T-cell (primary cell): ENCODE data around the gene GTF2I. TPM values are rescaled to one million over a fixed set of nuclear protein-coding genes. Genes with fewer than 3 reads are reported as not detected.
"Not testable (repeated sequence)": the region's sequence is repeated elsewhere in the genome, so short reads cannot be mapped to it uniquely, and the experiment has no call there.

Source experiments
- ATAC-seq, 4 experiments: fragments of 200-7000 bp in 3 of 4; fragments of 150-1000 bp in 1 of 4; cut with Tn5 transposase; replicated peaks in 1 of 4; 1 replicate in 3 of 4; 2 replicates in 1 of 4; pipeline ENCODE4 v1.10.0; 2021; ENCODE audit warnings: moderate library complexity in 3 of 4, mild to moderate bottlenecking in 2 of 4, moderate number of reproducible peaks in 1 of 4
- CTCF ChIA-PET, 2 donors: fragments of 300-600 bp; sonication (Branson Sonifier 250); formaldehyde crosslinking; loops; one replicate each; lab custom pipeline; 2022; ENCODE audit warnings: antibody characterized with exemption in 2 of 2; lab: Charles Lee
- POLR2A ChIA-PET, 2 donors: fragments of 300-600 bp; sonication (Branson Sonifier 250); formaldehyde crosslinking; loops; one replicate each; lab custom pipeline; 2022; ENCODE audit warnings: antibody characterized with exemption in 2 of 2; lab: Charles Lee
- DNase-seq, 35 experiments: peaks; one replicate each; pipeline versions ENCODE4 v3.0.0 to v3.0.0-alpha.2; 2013 to 2023
- H3K27ac ChIP-seq: one replicate; pipeline ENCODE4 v1.5.1; 2013; ENCODE audit warnings: low read length
- H3K27me3 ChIP-seq, 2 experiments: replicated peaks in 1 of 2; 1 replicate in 1 of 2; 2 replicates in 1 of 2; pipeline versions ENCODE4 v1.6.1 to v1.7.0; 2013; ENCODE audit warnings: low read length in 1 of 2, mixed read lengths in 1 of 2; ENCODE audit not compliant: control insufficient read depth in 2 of 2, insufficient read depth in 2 of 2; ENCODE audit errors: extremely low read depth in 1 of 2
- H3K36me3 ChIP-seq, 2 donors: 1 replicate in 1 of 2; 2 replicates in 1 of 2; pipeline versions ENCODE4 v1.6.1 to v1.7.0; 2013; ENCODE audit warnings: low read length in 1 of 2; ENCODE audit not compliant: control insufficient read depth in 2 of 2, insufficient read depth in 1 of 2; ENCODE audit errors: extremely low read depth in 1 of 2
- H3K4me1 ChIP-seq, 2 experiments: 1 replicate in 1 of 2; 2 replicates in 1 of 2; pipeline versions ENCODE4 v1.6.1 to v1.7.0; 2013; ENCODE audit warnings: low read length in 2 of 2, mixed read lengths in 1 of 2; ENCODE audit not compliant: insufficient read depth in 2 of 2, control insufficient read depth in 1 of 2; ENCODE audit errors: extremely low read depth in 1 of 2
- H3K4me3 ChIP-seq, 2 donors: 1 replicate in 1 of 2; 2 replicates in 1 of 2; pipeline versions ENCODE4 v1.5.1 to v1.7.0; 2013; ENCODE audit warnings: mild to moderate bottlenecking in 2 of 2, low read length in 1 of 2, moderate library complexity in 1 of 2; ENCODE audit not compliant: control insufficient read depth in 1 of 2; ENCODE audit errors: extremely low read depth in 1 of 2
- H3K9me3 ChIP-seq: 2 replicates; pipeline ENCODE4 v1.7.0; 2013
- H3K27ac Mint-ChIP-seq, 2 donors: one replicate each; pipeline ENCODE4 v1.8.0; 2020 to 2021; ENCODE audit warnings: mild to moderate bottlenecking in 2 of 2, mixed read lengths in 2 of 2
- H3K27me3 Mint-ChIP-seq, 2 donors: one replicate each; pipeline ENCODE4 v1.8.0; 2021 to 2022; ENCODE audit warnings: mixed read lengths in 2 of 2
- H3K36me3 Mint-ChIP-seq: one replicate; pipeline ENCODE4 v1.8.0; 2021; ENCODE audit warnings: mixed read lengths
- H3K4me1 Mint-ChIP-seq, 3 donors: one replicate each; pipeline ENCODE4 v1.8.0; 2020 to 2022; ENCODE audit warnings: mixed read lengths in 3 of 3, mild to moderate bottlenecking in 1 of 3
- H3K4me3 Mint-ChIP-seq, 3 donors: one replicate each; pipeline ENCODE4 v1.8.0; 2020 to 2022; ENCODE audit warnings: mild to moderate bottlenecking in 3 of 3, mixed read lengths in 3 of 3, moderate library complexity in 3 of 3
- H3K9me3 Mint-ChIP-seq, 3 donors: one replicate each; pipeline ENCODE4 v1.8.0; 2020 to 2022; ENCODE audit warnings: mixed read lengths in 3 of 3
- WGBS: methylation state at CpG from one replicate; pipeline ENCODE4 v1.1.5; 2013; ENCODE audit warnings: missing lambda C conversion rate; ENCODE audit not compliant: insufficient coverage; 5-methylcytosine and 5-hydroxymethylcytosine counted together
- total RNA-seq, 35 experiments: library from RNA in 6 of 35; stranded (reverse) in 6 of 35; fragments of 120-200 nt in 1 of 35; gene quantifications; one replicate each; pipeline versions ENCODE4 v1.2.1 to v1.2.4 and lab custom pipeline; 2013 to 2026

The GTF2I gene
- total RNA-seq, 5 donors from 2014 or later (not counting 1 experiment from before 2014, with no cell fraction given), result 155 to 196 (median 166) TPM

DNA sequence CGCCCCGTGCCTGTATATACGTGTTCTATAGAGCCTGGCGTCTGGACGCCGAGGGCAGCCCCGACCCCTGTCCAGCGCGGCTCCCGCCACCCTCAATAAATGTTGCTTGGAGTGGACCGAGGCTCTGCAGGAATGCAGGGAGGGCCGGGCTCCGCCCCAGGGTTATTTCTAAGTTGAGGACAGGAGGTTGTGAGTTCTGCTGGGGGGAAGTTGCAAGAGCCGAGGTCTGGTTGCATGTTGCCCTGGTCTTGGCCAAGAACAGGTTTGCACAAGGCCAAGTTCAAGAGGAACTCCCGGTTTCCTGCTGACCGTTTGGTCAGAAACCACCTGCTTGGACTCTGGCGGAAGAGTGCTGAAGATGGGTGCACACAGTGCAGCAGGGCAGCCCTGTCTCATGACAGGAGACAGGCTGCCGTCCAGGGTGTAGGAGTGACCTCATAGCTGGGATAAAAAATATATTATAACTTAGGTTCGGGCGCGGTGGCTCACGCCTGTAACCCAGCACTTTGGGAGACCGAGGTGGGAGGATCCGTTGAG lies 131.8 kb downstream of the GTF2I start:
- WGBS, result no CpG with 5 or more reads among the region's 24 CpGs
- DNase-seq, H3K9me3 Mint-ChIP-seq, H3K9me3 ChIP-seq, H3K4me1 ChIP-seq, H3K27ac Mint-ChIP-seq, CTCF ChIA-PET, H3K4me3 ChIP-seq, H3K27ac ChIP-seq, H3K36me3 Mint-ChIP-seq, H3K36me3 ChIP-seq, POLR2A ChIA-PET, H3K27me3 Mint-ChIP-seq, H3K4me1 Mint-ChIP-seq, H3K27me3 ChIP-seq: not testable (repeated sequence)
- peak overlapping the region in 1 of 3 donors; percentile 28 for H3K4me3 Mint-ChIP-seq
- peak in 2 of 4 experiments; percentile 0 to 1 for ATAC-seq

DNA sequence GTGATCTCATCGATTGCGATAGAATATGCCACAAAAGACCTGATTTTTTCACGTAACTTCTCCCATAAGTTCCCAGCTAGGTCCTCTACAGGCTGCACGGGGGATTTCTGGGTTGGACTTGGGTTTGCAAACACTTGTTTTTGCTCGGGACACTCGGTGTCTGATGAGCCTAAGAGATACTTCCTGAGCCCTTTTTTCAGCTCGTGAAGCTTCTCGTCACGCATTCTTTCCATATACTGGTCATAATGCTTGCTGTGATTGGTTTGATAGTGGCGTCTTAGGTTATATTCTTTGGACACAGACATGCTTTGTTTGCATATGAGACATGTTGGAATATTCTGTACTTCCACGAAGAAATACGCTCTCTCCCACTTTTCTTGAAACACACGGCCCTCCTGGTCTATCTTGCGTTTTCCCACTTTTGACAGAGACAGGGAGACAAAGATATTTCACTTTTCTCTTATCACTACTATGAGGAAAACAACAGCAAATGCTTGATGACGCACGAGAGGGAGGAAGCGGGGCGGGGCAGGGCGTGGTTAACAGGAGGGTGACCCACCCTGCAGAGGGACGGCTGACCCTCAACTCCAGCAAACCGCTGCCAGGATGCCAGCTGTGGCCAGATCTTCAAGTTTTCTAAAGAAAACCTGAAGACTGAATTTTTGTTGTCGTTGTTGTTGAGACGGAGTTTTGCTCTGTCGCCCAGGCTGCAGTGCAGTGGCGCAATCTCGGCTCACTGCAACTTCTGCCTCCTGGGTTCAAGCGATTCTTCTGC lies 140.5 kb downstream of the GTF2I start:
- H3K9me3 ChIP-seq, H3K9me3 Mint-ChIP-seq, H3K4me3 Mint-ChIP-seq, CTCF ChIA-PET, H3K27me3 ChIP-seq, H3K36me3 ChIP-seq, H3K4me1 ChIP-seq, H3K27ac Mint-ChIP-seq, H3K27me3 Mint-ChIP-seq, H3K4me3 ChIP-seq, DNase-seq, ATAC-seq, H3K36me3 Mint-ChIP-seq, H3K4me1 Mint-ChIP-seq, H3K27ac ChIP-seq: not testable (repeated sequence)
- WGBS, result no CpG with 5 or more reads among the region's 27 CpGs
- POLR2A ChIA-PET, result interaction anchor here in 1 of 2 donors (0.6 kb wide), 2 partner anchors 1116 to 1166 kb away, joined by 5 read pairs; no protein-coding TSS in a partner anchor

- H3K27ac ChIP-seq, H3K9me3 ChIP-seq, H3K4me1 Mint-ChIP-seq, H3K27ac Mint-ChIP-seq, H3K27me3 ChIP-seq, ATAC-seq, H3K4me3 ChIP-seq, H3K4me1 ChIP-seq, CTCF ChIA-PET, H3K36me3 ChIP-seq, H3K27me3 Mint-ChIP-seq, H3K4me3 Mint-ChIP-seq, DNase-seq, H3K9me3 Mint-ChIP-seq, H3K36me3 Mint-ChIP-seq: not testable (repeated sequence)
- POLR2A ChIA-PET, result interaction anchor here in 1 of 2 donors (0.6 kb wide), 2 partner anchors 1115 to 1166 kb away, joined by 5 read pairs; no protein-coding TSS in a partner anchor
- WGBS, result no CpG with 5 or more reads among the region's 4 CpGs
These were observed 141.1 kb downstream of the GTF2I start for GRCh38 chr7:74798644-74799043.

Other genes starting within 250 kb of the GTF2I start
- 1 to 10 TPM; 1.2 to 6.9 (median 3.3) TPM for gene GTF2IRD1, start 203.8 kb upstream of the GTF2I start, total RNA-seq
- 1 to 10 TPM; 2.6 to 9.4 (median 6.5) TPM for gene NCF1, start 116.3 kb downstream of the GTF2I start, total RNA-seq
- gene GTF2IRD2, start 193.9 kb downstream of the GTF2I start, total RNA-seq, result 10 to 100 TPM; 13.5 to 37.7 (median 29.7) TPM